Measurements from ENCODE around the gene PSMB11. TPM values are rescaled to one million over a fixed set of nuclear protein-coding genes. Genes with fewer than 3 reads are reported as not detected.

Gene PSMB11
- total RNA-seq, 1 donor from 2014 or later: not detected

DNA sequence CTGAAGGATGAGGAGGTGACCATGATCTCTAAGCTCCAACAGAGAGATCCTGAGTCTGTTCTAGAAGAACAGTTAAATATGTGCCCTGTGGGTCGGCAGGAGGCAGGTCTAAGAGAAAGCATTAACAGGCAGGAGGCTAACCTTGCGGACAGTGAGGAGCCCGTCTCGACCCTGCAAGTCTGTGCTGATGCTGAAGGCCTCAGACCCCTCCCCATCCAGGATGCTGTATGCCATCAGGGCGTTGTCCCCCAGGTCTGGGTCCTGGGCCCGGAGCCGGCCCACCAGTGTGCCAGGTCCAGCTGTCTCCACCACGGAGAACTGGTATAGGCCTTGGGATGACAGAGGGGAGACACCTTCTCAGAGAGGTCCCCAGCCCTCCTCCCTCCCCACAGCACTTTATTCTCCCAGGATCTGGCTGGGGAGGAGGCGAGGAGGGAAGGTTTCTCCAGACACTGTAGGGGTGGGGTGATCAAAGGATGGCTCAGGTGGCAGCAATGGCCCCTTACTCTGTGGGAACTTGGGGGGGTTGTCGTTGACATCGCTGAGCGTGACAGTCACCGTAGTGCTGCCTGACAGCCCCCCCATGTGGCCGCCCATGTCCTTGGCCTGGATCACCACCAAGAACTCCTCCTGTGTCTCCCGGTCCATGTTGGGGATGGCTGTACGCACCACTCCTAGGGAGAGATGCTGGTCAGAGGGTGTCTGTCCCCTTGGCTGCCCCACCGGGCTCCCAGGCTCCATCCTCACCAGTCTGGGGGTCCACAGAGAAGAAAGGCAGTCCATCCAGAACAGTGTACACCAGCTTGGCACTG lies 12.2 kb downstream of the PSMB11 start:
- Histone ChIP-seq H3K36me3 (peaks cover 8 to 10% of the 10 kb centered on the region in 2 donors), H3K27ac (no peak overlapping the region), H3K27me3 (no peaks in the 10 kb centered on the region), H3K4me3 (no peak overlapping the region), H3K4me1 (peaks cover 3 to 18% of the 10 kb centered on the region in 2 donors), H3K9me3 (no peaks in the 10 kb centered on the region)
- intact Hi-C loops (cut with DNase I): loop anchor here (10.0 kb wide), 1 partner anchor 499 kb away; no protein-coding TSS in a partner anchor
- TF ChIP-seq, protein P1, sequence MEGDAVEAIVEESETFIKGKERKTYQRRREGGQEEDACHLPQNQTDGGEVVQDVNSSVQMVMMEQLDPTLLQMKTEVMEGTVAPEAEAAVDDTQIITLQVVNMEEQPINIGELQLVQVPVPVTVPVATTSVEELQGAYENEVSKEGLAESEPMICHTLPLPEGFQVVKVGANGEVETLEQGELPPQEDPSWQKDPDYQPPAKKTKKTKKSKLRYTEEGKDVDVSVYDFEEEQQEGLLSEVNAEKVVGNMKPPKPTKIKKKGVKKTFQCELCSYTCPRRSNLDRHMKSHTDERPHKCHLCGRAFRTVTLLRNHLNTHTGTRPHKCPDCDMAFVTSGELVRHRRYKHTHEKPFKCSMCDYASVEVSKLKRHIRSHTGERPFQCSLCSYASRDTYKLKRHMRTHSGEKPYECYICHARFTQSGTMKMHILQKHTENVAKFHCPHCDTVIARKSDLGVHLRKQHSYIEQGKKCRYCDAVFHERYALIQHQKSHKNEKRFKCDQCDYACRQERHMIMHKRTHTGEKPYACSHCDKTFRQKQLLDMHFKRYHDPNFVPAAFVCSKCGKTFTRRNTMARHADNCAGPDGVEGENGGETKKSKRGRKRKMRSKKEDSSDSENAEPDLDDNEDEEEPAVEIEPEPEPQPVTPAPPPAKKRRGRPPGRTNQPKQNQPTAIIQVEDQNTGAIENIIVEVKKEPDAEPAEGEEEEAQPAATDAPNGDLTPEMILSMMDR (IDR thresholded peaks at IDR 0.05): peak in 2 of 3 experiments; percentile 7
- no peak for DNase-seq (ENCODE audit: low spot score in 2 of 2)

DNA sequence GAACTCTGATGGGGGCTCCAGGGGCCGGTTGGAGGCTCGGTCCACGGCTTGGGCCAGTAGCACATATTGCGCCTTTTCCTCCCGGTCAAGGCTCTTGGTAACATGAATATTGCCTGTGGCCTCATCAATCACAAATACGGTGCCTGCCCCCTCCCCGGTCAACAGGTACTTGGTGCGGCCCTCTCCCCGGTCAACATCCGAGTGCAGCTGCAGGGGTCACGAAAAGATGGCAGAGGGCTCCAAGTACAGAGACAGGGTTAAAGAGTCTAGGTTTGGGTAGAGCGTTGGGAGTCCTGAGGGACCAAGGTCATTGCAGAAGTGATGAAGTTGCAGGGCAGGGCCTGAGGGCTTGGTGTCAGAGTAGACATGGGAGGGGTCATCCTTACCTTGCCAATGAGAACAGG lies 13.1 kb downstream of the PSMB11 start:
- intact Hi-C loops (cut with DNase I): loop anchor here (5.0 to 10.0 kb wide), 2 partner anchors 123 to 500 kb away; no protein-coding TSS in a partner anchor
- TF ChIP-seq, protein P1 (IDR thresholded peaks at IDR 0.05): no peak
- no peaks in the 10 kb centered on the region for H3K9me3 ChIP-seq
- H3K4me3 ChIP-seq: no peak overlapping the region
- H3K27ac ChIP-seq: no peak overlapping the region
- peaks cover 14 to 17% of the 10 kb centered on the region in 2 donors for H3K36me3 ChIP-seq
- H3K4me1 ChIP-seq: peaks cover 3 to 18% of the 10 kb centered on the region in 2 donors
- no peak for DNase-seq (ENCODE audit: low spot score in 2 of 2)
- H3K27me3 ChIP-seq: no peaks in the 10 kb centered on the region

DNA sequence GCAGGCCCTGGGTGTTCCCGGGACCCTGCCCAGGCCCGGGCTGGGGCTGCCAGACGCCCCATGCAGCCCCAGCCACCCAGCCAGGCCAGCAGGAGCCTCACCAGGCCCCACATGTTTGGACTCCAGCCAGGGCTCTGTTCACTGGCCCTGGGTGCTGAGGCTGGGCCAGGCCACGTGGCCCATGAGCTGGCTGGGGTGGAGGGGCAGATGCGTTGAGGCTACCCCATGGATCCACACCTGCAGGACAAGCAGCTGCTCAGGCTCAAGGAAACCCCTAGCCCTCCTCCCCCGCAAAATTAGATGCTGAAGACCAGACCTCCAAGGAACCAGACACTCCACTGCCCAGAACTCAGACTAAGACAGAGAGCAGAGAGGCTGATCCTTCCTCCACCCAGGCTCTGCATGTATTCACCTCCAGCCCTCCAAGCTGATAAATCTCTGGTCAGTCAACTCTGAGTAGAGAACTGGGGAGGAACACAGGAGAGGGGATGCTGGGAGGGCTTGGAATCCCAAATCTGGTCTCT lies 13.7 kb downstream of the PSMB11 start:
- no peak overlapping the region for H3K27ac ChIP-seq
- intact Hi-C loops (cut with DNase I): loop anchor here (5.0 to 10.0 kb wide), 2 partner anchors 123 to 501 kb away; no protein-coding TSS in a partner anchor
- no peaks in the 10 kb centered on the region for H3K9me3 ChIP-seq
- peaks cover 19 to 23% of the 10 kb centered on the region in 2 donors for H3K36me3 ChIP-seq
- TF ChIP-seq, protein P1 (IDR thresholded peaks at IDR 0.05): no peak
- DNase-seq (ENCODE audit: low spot score in 2 of 2): no peak
- peaks cover 3 to 18% of the 10 kb centered on the region in 2 donors for H3K4me1 ChIP-seq
- H3K4me3 ChIP-seq: no peak overlapping the region
- H3K27me3 ChIP-seq: no peaks in the 10 kb centered on the region

DNA sequence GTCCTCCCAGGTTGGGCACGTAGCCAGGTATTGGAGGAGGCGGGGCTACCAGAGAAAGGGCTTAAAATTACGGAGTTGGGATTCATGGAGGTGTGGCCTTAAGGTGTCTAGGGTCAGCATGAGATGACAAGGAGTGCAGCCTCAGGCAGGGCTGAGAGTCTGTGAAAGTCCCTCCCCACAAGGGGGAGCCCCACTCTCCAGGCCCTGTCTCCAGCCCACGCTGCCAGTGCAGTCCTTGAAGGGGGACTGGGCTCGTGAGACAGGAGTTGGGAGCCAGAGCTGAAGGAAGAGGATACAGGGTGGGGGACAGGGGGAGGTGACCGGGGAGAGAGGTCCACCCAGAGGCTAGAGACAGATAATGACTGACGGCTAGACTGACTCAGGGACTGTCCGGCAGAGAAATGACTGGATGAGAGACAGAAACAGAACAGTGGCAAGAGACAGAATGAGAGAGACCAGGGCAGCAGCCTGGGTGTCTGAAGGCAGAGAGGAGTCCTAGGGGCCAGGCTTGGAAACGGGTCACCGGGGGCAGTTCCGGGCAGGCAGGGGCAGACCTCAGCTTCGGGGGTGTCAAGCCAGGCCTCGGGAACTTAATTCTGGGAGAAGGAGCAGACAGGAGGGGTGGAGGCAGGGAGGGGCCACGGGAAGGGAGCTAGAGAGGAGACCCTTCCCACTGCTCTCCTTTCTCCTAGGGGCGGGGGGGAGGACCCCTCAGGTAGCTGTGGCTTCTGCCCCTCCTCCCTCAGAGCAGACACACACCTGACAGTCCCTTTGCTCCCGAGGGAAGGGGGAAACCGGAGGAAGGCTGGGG lies 14.3 kb downstream of the PSMB11 start:
- DNase-seq (ENCODE audit: low spot score in 2 of 2): peak in 1 of 2 donors; percentile 78
- Histone ChIP-seq H3K4me1 (peaks cover 3 to 18% of the 10 kb centered on the region in 2 donors), H3K27ac (no peak overlapping the region), H3K4me3 (peak overlapping the region; percentile 10 to 95), H3K9me3 (no peaks in the 10 kb centered on the region), H3K27me3 (no peaks in the 10 kb centered on the region), H3K36me3 (peaks cover 26 to 29% of the 10 kb centered on the region in 2 donors)
- TF ChIP-seq, protein P1 (IDR thresholded peaks at IDR 0.05): peak; percentile 31 to 57 (median 52)
- intact Hi-C loops (cut with DNase I): loop anchor here (5.0 to 10.0 kb wide), 2 partner anchors 124 to 502 kb away; no protein-coding TSS in a partner anchor
